C4-2B (cell line): ENCODE measurements around the gene TPO.

Experiments
- CTCF ChIP-seq: fragments of 450-650 bp; conservative IDR thresholded peaks from 2 replicates; pipeline ENCODE4 v1.5.1; 2017; ENCODE audit warnings: mild to moderate bottlenecking
- ZFX ChIP-seq: fragments of 450-650 bp; IDR thresholded peaks from 2 replicates; pipeline ENCODE4 v1.6.1; 2017

GRCh38 chr2:1563943-1564891, 151.0 kb downstream of the TPO start:
- TF ChIP-seq CTCF, result no peak
- TF ChIP-seq ZFX, result no peak
